ENCODE measurements around the gene LRMDA.

The LRMDA gene

GRCh38 chr10:75434291-75434690 lies 2.9 kb downstream of the LRMDA start:
- DNase-seq = no peak
- intact Hi-C loops (cut with DNase I) = no loop called here

- DNase-seq = no peak
- intact Hi-C loops (cut with DNase I) = no loop called here
Measured at GRCh38 chr10:75435291-75435690, 3.9 kb downstream of the LRMDA start.

- intact Hi-C loops (cut with DNase I) = no loop called here
- no peak for DNase-seq
Measured at GRCh38 chr10:75436896-75437295, 5.5 kb downstream of the LRMDA start.

GRCh38 chr10:75437693-75438092 lies 6.3 kb downstream of the LRMDA start:
- no peak for DNase-seq
- intact Hi-C loops (cut with DNase I) = no loop called here

GRCh38 chr10:75438275-75438674 lies 6.9 kb downstream of the LRMDA start:
- intact Hi-C loops (cut with DNase I) = no loop called here
- DNase-seq = no peak

- no peak for DNase-seq
- intact Hi-C loops (cut with DNase I) = no loop called here
Measured at GRCh38 chr10:75439811-75440210, 8.4 kb downstream of the LRMDA start.

GRCh38 chr10:75440271-75440793 lies 8.9 kb downstream of the LRMDA start:
- intact Hi-C loops (cut with DNase I) = no loop called here
- DNase-seq = no peak

GRCh38 chr10:75441196-75441595 lies 9.8 kb downstream of the LRMDA start:
- no peak for DNase-seq
- intact Hi-C loops (cut with DNase I) = no loop called here

- intact Hi-C loops (cut with DNase I) = no loop called here
- no peak for DNase-seq
Measured at GRCh38 chr10:75441682-75442081, 10.3 kb downstream of the LRMDA start.

- no peak for DNase-seq
- intact Hi-C loops (cut with DNase I) = no loop called here
Measured at GRCh38 chr10:75443362-75443761, 11.9 kb downstream of the LRMDA start.

GRCh38 chr10:75444781-75445386 lies 13.5 kb downstream of the LRMDA start:
- intact Hi-C loops (cut with DNase I) = no loop called here

GRCh38 chr10:75446508-75446907 lies 15.1 kb downstream of the LRMDA start:
- no peak for DNase-seq
- intact Hi-C loops (cut with DNase I) = no loop called here

More at GRCh38 chr10:75444781-75445386, 13.5 kb downstream of the LRMDA start:
- no peak for DNase-seq

GRCh38 chr10:75448166-75448565 lies 16.7 kb downstream of the LRMDA start:
- no peak for DNase-seq
- intact Hi-C loops (cut with DNase I) = no loop called here

- intact Hi-C loops (cut with DNase I) = no loop called here
- peak in 1 of 42 donors; percentile 10 for DNase-seq
Measured at GRCh38 chr10:75449382-75450074, 18.1 kb downstream of the LRMDA start.

GRCh38 chr10:75450075-75450445 lies 18.6 kb downstream of the LRMDA start:
- DNase-seq = peak in 8 of 42 donors; percentile 10 to 56 (median 37)
- intact Hi-C loops (cut with DNase I) = no loop called here

GRCh38 chr10:75450644-75451640 lies 19.5 kb downstream of the LRMDA start:
- DNase-seq = peak in 6 of 42 donors; percentile 7 to 34 (median 20)
- intact Hi-C loops (cut with DNase I) = no loop called here

GRCh38 chr10:75451831-75452230 lies 20.4 kb downstream of the LRMDA start:
- intact Hi-C loops (cut with DNase I) = no loop called here
- DNase-seq = no peak

- intact Hi-C loops (cut with DNase I) = no loop called here
- no peak for DNase-seq
Measured at GRCh38 chr10:75452997-75453396, 21.6 kb downstream of the LRMDA start.

- no peak for DNase-seq
- intact Hi-C loops (cut with DNase I) = no loop called here
Measured at GRCh38 chr10:75456122-75456521, 24.7 kb downstream of the LRMDA start.

GRCh38 chr10:75460059-75460458 lies 28.6 kb downstream of the LRMDA start:
- intact Hi-C loops (cut with DNase I) = no loop called here
- no peak for DNase-seq
